ENCODE data around the gene KLHL15. TPM values are rescaled to one million over a fixed set of nuclear protein-coding genes. Genes with fewer than 3 reads are reported as not detected.

KLHL15 gene
- total and polyA plus RNA-seq, 2 of the 4 experiments (the other 2 are of a cell fraction) = 2.4 to 7.5 TPM

DNA sequence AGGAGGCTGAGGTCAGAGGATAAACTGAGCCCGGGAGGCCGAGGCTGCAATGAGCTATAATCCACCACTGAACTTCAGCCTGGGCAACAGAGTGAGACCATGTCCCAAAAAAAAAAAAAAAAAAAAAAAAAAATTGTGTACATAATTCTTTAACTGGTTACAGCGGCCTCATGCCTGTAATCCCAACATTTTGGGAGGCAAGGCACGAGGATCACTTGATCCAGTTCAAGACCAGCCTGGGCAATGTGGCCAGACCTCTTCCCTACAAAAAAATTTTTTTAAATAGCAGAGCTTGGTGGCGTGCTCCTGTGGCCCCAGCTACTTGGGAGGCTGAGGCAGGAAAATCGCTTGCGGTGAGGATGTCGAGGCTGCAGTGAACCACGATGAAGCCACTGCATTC is 9.3 kb downstream of the KLHL15 start:
- ChIA-PET POLR2A (ENCODE audit: unreplicated experiment) (no interaction called here), CTCF (no interaction called here)
- H3K4me3 ChIP-seq (ENCODE audit: insufficient read depth, low read depth, low read length) = no peak overlapping the region
- H2AK5ac ChIP-seq (ENCODE audit: low read depth, low read length) = no peak overlapping the region
- in situ Hi-C loops (cut with MboI; ENCODE audit: low sequenced_read_pairs) = no loop called here
- H2AK9ac ChIP-seq (replicated peaks; ENCODE audit: low read depth, low read length, poor library complexity) = no peak overlapping the region
- H2BK15ac ChIP-seq (ENCODE audit: low read depth, low read length) = no peak overlapping the region
- no peak overlapping the region for H3K4ac ChIP-seq (ENCODE audit: low read depth, low read length)
- no peak overlapping the region for H3K9ac ChIP-seq (ENCODE audit: low read depth, low read length)
- H3K9me1 ChIP-seq (ENCODE audit: insufficient read depth, low read length) = no peaks in the 10 kb centered on the region; the same call in 1 of the 2 replicates
- H3K23ac ChIP-seq (ENCODE audit: low read depth, low read length) = no peak overlapping the region
- H3K36me3 ChIP-seq (ENCODE audit: control insufficient read depth, insufficient read depth, low read length) = no peaks in the 10 kb centered on the region
- H3K9me3 ChIP-seq (ENCODE audit: control insufficient read depth, insufficient read depth, low read length) = no peaks in the 10 kb centered on the region
- intact Hi-C loops (cut with micrococcal nuclease) = no loop called here
- peaks cover 2% of the 10 kb centered on the region for H3K27me3 ChIP-seq (ENCODE audit: control insufficient read depth, insufficient read depth, low read length)
- no peak overlapping the region for H3K4me2 ChIP-seq (ENCODE audit: low read depth, low read length)
- no peak overlapping the region for H3K18ac ChIP-seq (ENCODE audit: low read depth, low read length)
- H3K56ac ChIP-seq (ENCODE audit: extremely low read depth, insufficient read depth, low read length) = no peak overlapping the region
- no TSS peak for BruUV-seq (replicated peaks)
- no peak overlapping the region for H2BK5ac ChIP-seq (ENCODE audit: low read depth, low read length, poor library complexity, severe bottlenecking)
- H4K91ac ChIP-seq (ENCODE audit: insufficient read depth, low read depth, low read length) = no peak overlapping the region
- no peak overlapping the region for H2AFZ ChIP-seq (replicated peaks; ENCODE audit: low read length, poor library complexity)
- no peak overlapping the region for H2BK120ac ChIP-seq (ENCODE audit: low read depth, low read length)
- no peak overlapping the region for H4K8ac ChIP-seq (ENCODE audit: low read depth in 2 of 2, low read length in 2 of 2)
- H3K4me1 ChIP-seq (ENCODE audit: control insufficient read depth, insufficient read depth, low read length) = peaks cover 2% of the 10 kb centered on the region; the same call in 1 of the 2 replicates
- 100% methylated on average over 2 of the region's 9 CpGs; no CpG with 5 or more reads in 1 of the 2 experiments for WGBS, 2 experiments (ENCODE audit: extremely low coverage in 2 of 2, insufficient read length in 1 of 2)
- DNase-seq = no peak
- H2BK20ac ChIP-seq (ENCODE audit: low read depth, low read length) = no peak overlapping the region
- H3K27ac ChIP-seq (ENCODE audit: insufficient read depth, low read length) = no peak overlapping the region
- no peak overlapping the region for H4K5ac ChIP-seq (ENCODE audit: low read depth, low read length)
- H4K20me1 ChIP-seq (ENCODE audit: insufficient read depth, low read length) = no peaks in the 10 kb centered on the region
- ATAC-seq (ENCODE audit: low read depth) = no peak
- dilution Hi-C loops (cut with HindIII; ENCODE audit: low sequenced_read_pairs, unreplicated experiment) = no loop called here
- H3K14ac ChIP-seq (replicated peaks; ENCODE audit: low read depth, low read length) = no peak overlapping the region
- TF ChIP-seq, protein P1, sequence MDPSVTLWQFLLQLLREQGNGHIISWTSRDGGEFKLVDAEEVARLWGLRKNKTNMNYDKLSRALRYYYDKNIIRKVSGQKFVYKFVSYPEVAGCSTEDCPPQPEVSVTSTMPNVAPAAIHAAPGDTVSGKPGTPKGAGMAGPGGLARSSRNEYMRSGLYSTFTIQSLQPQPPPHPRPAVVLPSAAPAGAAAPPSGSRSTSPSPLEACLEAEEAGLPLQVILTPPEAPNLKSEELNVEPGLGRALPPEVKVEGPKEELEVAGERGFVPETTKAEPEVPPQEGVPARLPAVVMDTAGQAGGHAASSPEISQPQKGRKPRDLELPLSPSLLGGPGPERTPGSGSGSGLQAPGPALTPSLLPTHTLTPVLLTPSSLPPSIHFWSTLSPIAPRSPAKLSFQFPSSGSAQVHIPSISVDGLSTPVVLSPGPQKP (IDR thresholded peaks at IDR 0.05; ENCODE audit: borderline replicate concordance, low read depth, low read length) = no peak
- TF ChIP-seq, protein P2, sequence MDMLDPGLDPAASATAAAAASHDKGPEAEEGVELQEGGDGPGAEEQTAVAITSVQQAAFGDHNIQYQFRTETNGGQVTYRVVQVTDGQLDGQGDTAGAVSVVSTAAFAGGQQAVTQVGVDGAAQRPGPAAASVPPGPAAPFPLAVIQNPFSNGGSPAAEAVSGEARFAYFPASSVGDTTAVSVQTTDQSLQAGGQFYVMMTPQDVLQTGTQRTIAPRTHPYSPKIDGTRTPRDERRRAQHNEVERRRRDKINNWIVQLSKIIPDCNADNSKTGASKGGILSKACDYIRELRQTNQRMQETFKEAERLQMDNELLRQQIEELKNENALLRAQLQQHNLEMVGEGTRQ (IDR thresholded peaks at IDR 0.05; ENCODE audit: low read depth, low read length) = no peak
- H3K79me1 ChIP-seq (ENCODE audit: low read depth in 1 of 2, low read length in 2 of 2) = peaks cover 3 to 19% of the 10 kb centered on the region in 2 experiments; a peak in 2 of 4 replicates
